Breast epithelium (tissue), 3 donors: Measurements from ENCODE around the gene BCL7A.

ENCODE experiments used
- POLR2A ChIP-seq: fragments of 450-650 bp; IDR thresholded peaks from one replicate; pipeline ENCODE4 v1.6.1; 2016; ENCODE audit warnings: antibody characterized with exemption, mild to moderate bottlenecking, moderate library complexity
- POLR2AphosphoS5 ChIP-seq, 3 donors: sonication (generic); formaldehyde crosslinking; IDR thresholded peaks; one replicate each; pipeline ENCODE4 v1.6.1; 2017; ENCODE audit warnings: antibody characterized with exemption in 3 of 3
- TF ChIP-seq, protein P1 (sequence below), 3 donors: fragments of 450-650 bp; IDR thresholded peaks; one replicate each; pipeline ENCODE4 v1.5.1; 2016 to 2017; ENCODE audit warnings: antibody characterized with exemption in 3 of 3, mild to moderate bottlenecking in 3 of 3, moderate library complexity in 3 of 3

DNA sequence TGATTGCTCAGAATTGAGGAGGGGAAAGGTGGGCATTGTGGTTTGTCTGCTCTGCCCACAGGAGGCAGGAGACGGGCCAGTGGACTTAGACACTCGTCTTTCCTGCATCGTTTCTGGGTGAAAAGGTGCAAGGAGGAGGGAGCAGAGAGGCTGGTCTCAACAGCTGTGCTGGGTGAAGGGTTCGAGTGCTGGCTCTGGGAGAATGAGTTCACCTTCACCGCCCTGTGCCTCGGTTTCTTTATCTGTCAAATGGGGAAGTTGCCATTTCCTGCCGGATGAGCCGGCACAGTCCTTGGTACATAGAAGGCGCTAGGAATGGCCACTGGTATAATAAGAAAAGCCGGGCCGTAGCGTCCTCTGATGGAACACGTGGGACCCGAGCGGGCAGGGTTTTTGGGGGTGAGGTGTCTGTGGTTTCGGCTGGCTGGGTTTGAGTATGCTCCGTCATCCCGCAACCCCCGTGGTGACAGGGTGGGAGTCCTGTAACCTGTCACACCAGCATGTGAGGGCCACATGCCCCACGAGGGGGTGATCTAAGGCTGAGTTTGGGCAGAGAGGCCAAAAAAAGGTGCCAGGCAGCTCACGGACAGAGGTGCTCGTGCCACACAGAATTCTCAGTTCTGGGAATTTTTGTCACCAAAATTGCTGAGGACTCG is 7.3 kb downstream of the BCL7A start:
- TF ChIP-seq, protein P1, sequence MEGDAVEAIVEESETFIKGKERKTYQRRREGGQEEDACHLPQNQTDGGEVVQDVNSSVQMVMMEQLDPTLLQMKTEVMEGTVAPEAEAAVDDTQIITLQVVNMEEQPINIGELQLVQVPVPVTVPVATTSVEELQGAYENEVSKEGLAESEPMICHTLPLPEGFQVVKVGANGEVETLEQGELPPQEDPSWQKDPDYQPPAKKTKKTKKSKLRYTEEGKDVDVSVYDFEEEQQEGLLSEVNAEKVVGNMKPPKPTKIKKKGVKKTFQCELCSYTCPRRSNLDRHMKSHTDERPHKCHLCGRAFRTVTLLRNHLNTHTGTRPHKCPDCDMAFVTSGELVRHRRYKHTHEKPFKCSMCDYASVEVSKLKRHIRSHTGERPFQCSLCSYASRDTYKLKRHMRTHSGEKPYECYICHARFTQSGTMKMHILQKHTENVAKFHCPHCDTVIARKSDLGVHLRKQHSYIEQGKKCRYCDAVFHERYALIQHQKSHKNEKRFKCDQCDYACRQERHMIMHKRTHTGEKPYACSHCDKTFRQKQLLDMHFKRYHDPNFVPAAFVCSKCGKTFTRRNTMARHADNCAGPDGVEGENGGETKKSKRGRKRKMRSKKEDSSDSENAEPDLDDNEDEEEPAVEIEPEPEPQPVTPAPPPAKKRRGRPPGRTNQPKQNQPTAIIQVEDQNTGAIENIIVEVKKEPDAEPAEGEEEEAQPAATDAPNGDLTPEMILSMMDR (IDR thresholded peaks at IDR 0.05): no peak
- TF ChIP-seq POLR2A (no peak), POLR2AphosphoS5 (IDR thresholded peaks at IDR 0.05) (no peak)
